HG02678 (cell line): ENCODE results near the gene DSCAM.

ENCODE experiments used
- ATAC-seq: cut with Tn5 transposase; IDR thresholded peaks from one replicate; pipeline ENCODE4 v1.9.1; 2021; ENCODE audit warnings: mild to moderate bottlenecking, moderate library complexity; ENCODE audit not compliant: unreplicated experiment

DSCAM gene

DNA sequence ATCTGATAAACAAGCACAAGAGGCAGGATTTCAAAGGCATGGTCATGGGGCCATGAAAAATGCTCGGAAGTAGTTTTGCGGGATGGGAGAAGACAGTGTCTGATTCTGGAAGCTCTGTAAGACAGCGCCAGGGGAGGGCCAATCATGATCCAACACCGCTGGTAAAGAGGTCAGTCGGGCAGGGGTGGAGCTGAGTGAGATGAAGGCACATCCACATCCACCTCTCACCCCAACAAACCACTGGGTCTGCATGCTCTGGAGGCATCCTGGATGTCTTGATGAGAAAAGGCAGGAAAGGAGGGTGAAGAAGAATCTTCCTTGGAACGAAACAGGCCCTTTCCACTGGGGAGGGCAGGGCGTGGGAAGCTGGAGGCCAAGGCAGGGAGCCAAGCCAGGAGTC lies 691.4 kb downstream of the DSCAM start:
- ATAC-seq: no peak

DNA sequence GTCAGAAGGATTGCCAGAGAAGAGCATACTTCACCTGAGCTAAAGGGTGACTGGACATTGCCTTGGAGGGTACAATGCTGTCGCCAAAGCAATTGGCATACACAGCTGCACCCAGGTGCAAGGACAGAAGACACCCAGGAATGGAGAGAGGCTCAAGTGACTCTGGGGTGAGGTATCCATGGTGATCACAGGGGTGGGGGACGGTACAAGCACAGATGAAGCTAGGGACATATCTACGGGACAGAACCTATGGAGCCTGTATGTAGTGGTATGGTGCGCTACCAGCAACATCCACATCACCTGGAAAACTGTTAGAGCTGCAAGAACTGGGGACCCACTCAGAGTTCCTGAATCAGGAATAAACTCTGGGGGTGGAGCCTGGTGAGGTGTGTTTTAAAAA lies 693.6 kb downstream of the DSCAM start:
- ATAC-seq: no peak

DNA sequence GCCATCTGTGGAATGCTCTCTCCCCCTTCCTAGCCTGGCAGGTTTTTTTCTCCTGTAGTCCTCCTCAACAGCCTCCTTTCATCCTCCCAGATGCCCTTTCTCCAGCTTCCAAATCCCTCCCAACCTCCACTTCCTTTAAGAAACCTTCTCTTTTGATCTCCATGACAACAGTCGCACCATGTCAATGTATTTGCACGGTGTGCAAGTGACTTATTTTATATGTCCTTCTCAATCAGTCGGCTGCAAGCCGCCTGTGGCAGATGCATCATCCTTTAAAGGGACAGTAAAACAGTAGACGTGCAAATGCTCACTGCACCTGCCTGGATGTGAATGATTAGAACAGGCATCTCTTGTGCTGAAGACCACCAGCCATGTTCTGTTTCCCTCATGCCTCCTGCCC lies 694.5 kb downstream of the DSCAM start:
- ATAC-seq: no peak

- ATAC-seq: no peak
Observed at GRCh38 chr21:40151611-40152010, 695.3 kb downstream of the DSCAM start.

GRCh38 chr21:40146216-40146837 lies 700.6 kb downstream of the DSCAM start:
- no peak for ATAC-seq

DNA sequence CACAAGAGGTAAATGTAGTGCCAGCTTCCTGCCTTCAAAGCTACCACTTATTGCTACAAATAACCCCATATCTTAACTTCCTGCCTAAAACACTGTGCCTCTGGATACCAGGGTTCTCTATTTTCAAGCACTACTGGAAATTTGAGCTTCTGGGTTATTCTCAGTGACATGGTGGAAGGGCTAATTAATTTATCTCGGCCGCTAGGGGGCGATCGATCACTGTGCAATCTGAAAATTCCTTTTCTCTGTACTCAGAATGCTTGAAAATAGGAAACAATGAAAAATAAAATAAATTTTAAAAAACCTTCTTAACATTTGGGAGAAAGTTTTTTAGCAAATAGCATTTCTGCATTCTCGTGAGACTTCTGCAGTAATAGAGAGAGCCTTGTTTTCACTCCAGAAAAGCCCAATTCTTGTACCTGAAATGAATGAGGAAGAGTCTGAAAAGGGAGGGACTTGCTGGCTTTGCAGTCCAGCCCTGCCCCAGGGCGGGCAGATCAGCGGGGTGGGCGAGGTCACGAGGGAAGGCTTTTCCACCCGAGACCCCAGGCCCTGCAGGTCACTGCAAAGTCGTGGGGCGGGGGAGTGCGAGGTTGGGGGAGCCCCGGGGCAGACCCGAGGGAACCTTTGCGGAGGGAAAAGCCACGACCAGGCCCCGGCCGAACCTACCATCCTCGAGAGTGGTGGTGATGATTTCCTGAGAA lies 703.0 kb downstream of the DSCAM start:
- ATAC-seq: no peak

- no peak for ATAC-seq
Observed at GRCh38 chr21:40141621-40142020, 705.3 kb downstream of the DSCAM start.

DNA sequence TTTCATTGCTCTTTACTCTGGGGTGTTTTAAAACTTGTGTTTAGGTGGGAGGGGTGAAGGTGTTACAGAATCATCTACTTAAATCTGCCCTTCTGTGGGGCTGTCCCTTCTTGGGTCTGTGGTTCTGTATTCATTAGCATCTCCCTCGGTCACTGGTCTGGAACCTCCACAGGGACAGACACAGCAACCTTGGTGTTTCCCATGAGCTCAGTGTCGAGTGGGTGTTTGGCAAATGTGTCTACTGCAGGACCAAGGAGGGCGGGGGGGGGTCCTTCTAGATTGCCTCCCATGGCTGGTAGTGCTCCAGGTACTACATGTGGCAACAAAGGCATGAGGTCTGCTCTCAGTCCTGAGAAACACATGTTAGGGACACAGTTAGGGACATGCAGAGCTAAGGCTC lies 706.3 kb downstream of the DSCAM start:
- ATAC-seq: no peak

DNA sequence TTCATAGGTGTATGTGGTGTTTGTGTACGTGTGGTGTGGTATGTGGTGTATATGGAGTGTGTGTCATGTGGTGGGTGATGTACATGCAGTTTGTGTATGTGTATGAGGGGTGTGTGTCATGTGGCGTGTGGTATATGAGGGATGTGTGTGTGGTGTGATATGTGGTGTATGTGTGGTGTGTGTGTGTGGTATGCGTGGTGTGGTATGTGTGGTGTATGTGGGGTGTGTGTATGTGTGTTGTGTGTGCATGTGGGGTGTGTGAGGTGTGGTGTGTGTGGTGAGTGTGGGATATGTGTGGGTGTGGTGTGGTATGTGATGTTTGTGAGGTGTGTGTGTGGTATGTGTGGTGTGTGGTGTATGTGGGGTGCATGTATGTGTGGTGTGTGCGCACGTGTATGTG lies 707.3 kb downstream of the DSCAM start:
- ATAC-seq: no peak

DNA sequence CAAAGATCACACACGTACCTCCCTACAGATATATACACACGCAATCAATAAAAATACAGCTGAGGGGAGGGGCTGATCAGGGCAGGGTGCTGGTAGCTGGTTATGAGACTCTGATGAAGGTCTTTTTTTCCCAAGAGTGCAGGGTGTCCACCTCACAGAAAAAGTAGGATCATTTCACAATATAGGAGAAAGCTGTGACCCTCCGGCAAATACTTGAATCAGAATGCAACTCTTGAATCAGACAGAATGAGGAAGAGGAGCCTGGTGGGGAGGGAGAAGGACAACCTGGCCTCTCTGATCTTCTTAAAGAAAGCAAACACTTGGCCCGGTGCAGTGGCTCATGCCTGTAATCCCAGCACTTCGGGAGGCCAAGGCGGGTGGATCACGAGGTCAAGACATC lies 710.4 kb downstream of the DSCAM start:
- ATAC-seq: no peak

DNA sequence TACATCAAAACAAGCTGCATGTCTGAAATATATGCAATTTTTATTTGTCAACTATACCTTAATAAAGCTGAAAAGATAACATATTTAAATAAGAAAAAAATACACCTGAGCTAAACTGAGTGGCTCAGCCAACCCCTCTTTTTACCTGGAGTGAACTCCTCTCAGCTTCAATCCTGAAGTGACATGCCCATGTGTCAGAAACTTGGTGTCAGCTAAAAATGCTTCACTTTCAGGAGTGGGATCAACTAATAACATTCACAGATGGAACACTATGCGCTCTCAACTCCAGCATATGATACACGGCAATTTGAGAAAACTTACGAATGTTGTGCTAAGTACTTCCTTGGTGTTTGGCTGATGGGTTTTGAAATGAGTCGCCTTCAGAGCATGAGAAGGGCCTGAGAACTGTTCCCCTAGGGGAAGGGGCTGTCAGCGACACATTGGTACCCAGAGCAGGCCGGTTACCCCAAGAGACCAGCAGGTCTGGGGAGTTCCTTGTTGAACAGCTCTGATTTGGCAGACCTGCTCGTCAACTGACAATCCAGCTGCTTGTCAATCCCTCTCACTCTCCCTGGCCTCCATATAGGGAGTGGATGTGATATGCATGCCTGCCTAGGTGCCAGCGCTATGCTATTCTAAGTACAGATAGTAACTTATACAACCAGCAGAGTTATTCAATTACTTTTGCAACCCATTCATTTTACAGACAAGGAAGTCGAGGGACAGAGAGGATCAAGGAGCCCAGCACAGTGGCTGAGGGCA lies 712.0 kb downstream of the DSCAM start:
- no peak for ATAC-seq

GRCh38 chr21:40130476-40130875 lies 716.5 kb downstream of the DSCAM start:
- ATAC-seq: no peak

- no peak for ATAC-seq
Observed at GRCh38 chr21:40129809-40130208, 717.1 kb downstream of the DSCAM start.

DNA sequence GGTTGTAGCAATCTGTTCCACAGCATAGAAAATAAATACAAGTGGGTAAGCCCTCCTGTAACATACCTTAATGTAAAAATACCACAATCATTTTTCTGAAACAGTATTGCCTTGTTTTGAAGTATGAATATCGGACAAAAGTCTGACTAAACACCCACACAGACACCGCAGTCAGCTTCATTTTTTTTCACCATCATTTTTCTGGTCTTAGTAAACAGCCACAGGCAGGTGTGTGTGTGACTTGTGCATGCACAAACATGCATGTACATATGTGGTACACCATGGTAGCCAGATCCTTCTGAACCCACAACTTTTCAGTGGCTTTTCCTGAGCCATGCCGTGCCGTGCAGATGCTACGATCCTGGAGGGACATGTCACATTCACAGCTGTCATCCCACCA lies 718.1 kb downstream of the DSCAM start:
- no peak for ATAC-seq

DNA sequence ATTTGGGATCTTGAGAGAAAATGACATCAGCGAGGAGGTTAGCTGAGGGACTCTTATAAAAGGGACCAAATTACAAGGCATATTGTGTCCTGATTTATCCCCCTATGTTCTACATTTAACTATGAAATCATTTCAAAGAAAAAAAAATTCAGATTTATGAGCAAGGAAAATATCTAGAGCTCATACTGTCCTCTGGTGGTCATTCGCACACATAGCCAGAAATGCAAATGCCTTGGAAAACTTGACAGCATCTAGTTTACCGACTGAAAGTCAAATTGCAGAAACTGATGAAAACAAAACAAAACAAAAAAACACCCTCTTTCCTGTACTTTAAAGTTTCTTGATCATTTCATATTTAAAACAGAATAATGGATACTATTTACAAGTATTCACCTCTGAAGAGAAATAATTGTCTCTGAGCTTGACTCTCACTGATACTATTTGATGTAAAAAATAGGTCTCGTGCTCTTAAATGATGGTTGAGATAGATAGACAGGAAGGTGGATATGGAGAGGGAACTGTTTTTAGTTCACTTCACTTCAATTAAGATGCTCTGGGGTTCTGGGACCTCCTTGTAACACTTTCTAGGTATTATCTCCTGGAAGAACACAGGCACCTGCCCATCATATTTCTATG lies 725.9 kb downstream of the DSCAM start:
- ATAC-seq: no peak

DNA sequence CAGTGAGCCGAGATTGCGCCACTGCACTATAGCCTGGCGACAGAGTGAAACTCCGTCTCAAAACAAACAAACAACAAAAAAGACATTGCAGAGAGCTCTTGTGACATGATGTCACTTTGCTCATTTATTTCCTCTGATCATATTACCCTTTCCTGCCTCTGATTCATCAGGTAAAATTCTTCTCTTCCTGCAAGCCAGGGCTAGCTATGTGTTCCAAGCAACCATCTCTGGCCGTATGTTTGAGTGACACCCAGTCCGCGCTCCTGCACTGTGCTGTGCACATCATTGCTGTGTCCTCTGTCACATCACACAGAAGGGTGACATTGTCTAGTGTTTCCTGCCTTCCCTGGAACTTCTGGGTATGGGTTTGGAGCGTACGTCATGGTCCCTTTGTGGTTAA lies 728.4 kb downstream of the DSCAM start:
- no peak for ATAC-seq

- no peak for ATAC-seq
Observed at GRCh38 chr21:40117236-40117635, 729.7 kb downstream of the DSCAM start.

DNA sequence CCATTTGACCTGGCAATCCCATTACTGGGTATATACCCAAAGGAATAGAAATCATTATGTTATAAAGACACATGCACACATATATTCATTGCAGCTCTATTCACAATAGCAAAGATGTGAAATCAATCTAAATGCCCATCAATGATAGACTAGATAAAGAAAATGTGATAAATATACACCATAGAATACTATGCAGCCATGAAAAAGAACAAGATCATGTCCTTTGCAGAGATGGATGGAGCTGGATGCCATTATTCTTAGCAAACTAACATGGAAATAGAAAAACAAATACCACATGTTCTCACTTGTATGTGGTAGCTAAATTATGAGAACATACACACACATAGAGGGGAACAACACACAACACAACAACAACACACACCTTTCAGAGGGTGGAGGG lies 731.2 kb downstream of the DSCAM start:
- no peak for ATAC-seq

GRCh38 chr21:40102682-40103081 lies 744.3 kb downstream of the DSCAM start:
- no peak for ATAC-seq

DNA sequence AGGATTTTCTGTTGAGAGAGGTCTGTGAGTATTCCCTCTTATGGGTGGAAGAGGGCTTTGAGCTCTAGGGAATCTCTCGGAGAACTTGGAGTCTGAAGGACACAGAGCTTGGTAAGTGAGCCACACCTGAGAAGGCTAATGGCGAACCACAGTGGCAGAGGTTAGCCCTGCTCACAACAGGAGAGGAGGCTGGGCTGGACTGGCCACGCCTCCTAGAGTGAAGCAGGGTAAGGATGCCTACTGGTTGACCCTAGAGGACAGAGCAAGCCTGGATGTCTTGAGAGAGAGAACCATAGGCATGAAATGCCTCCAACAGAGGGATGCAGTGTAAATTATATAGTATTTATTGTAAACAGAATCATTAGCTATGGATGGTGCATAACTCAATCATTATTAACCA lies 747.1 kb downstream of the DSCAM start:
- no peak for ATAC-seq

GRCh38 chr21:40095477-40095876 lies 751.5 kb downstream of the DSCAM start:
- ATAC-seq: no peak

DNA sequence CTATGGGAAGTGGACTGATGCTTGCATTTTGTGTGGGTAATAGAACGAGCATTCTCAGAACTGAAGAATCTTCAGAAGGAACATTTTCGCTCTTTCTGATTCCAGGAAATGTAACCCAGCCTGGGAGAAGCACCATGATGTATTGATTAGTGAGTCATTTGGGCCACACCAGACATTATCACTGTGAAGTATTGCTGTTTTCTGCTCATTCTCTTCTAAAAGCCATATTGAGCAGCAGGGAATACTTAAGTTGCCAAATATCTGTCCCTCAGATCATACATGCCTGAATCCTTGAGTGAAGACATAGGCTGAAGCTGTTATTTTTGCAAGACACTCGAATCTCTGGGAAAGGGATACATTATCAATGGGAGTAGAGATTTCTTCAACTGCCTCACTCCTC lies 766.6 kb downstream of the DSCAM start:
- ATAC-seq: no peak
